GM23248 (cell line): Measurements from ENCODE around the gene SLC25A38.

Experiments used
- EZH2 ChIP-seq: fragments of 200-600 bp; sonication (generic); IDR thresholded peaks from 2 replicates; pipeline ENCODE4 v1.6.1; 2018; ENCODE audit warnings: antibody characterized with exemption, mild to moderate bottlenecking; ENCODE audit not compliant: insufficient read depth, poor library complexity, severe bottlenecking
- EZH2phosphoT487 ChIP-seq: fragments of 200-600 bp; sonication (generic); IDR thresholded peaks from 2 replicates; pipeline ENCODE4 v1.6.1; 2018; ENCODE audit warnings: antibody characterized with exemption, moderate library complexity, mild to moderate bottlenecking, low read depth; ENCODE audit not compliant: insufficient read depth

DNA sequence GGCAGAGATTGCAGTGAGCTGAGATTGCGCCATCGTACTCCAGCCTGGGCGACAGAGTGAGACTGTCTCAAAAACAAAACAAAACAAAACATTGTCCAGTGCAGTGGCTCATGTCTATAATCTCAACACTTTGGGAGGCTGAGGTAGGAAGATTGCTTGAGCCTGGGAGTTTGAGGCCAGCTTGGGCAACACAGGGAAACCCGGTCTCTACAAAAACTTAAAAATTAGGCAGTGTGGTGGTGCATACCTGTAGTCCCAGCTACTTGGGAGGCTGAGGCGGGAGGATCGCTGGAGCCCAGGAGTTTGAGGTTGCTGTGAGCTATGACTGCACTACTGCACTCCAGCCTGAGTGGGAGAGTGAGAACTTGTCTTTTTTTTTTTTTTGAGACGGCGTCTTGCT is 57.1 kb downstream of the SLC25A38 start:
- no peak for TF ChIP-seq EZH2
- no peak for TF ChIP-seq EZH2phosphoT487
